NCI-H2171 (cell line): ENCODE data around the gene RAB42.
"Not testable (repeated sequence)": the region's sequence is repeated elsewhere in the genome, so short reads cannot be mapped to it uniquely, and the experiment has no call there.

ENCODE experiments used
- DNase-seq: peaks from one replicate; lab custom pipeline; 2025; lab: John Stamatoyannopoulos, UW

RAB42 gene, protein sequence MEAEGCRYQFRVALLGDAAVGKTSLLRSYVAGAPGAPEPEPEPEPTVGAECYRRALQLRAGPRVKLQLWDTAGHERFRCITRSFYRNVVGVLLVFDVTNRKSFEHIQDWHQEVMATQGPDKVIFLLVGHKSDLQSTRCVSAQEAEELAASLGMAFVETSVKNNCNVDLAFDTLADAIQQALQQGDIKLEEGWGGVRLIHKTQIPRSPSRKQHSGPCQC

GRCh38 chr1:28591708-28592320 is at the start of gene RAB42:
RAB42 (plus strand) TSS chr1:28592265; CDS start chr1:28592512, 247 bp downstream.
- no peak for DNase-seq

- DNase-seq: no peak
These were observed 46.8 kb upstream of the RAB42 start for GRCh38 chr1:28545246-28545628.

GRCh38 chr1:28548318-28548717 is 43.7 kb upstream of the RAB42 start:
- DNase-seq: no peak

DNA sequence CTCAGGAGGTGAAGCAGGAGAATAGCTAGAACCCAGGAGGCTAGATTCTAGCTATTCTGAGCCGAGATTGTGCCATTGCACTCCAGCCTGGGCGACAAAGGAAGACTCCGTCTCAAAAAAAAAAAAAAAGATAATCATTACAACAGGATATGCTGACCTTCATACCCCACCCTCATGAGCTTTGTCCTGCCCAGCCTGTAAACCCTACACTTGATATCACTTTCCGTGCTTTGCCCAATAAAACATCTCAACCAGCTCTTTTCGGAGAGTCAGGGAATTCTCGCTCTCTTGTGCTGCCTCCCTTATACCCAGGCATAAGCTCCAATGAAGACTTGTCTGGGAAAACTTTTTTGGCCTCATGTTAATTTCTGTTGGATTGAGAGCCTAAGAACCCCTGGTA is 40.7 kb upstream of the RAB42 start:
- no peak for DNase-seq

- DNase-seq: peak; percentile 92
These were observed 39.1 kb upstream of the RAB42 start, which contains the start of gene TRNAU1AP for GRCh38 chr1:28552758-28553663. TRNAU1AP (plus strand) TSS chr1:28553085; CDS start chr1:28553111, 26 bp downstream.

DNA sequence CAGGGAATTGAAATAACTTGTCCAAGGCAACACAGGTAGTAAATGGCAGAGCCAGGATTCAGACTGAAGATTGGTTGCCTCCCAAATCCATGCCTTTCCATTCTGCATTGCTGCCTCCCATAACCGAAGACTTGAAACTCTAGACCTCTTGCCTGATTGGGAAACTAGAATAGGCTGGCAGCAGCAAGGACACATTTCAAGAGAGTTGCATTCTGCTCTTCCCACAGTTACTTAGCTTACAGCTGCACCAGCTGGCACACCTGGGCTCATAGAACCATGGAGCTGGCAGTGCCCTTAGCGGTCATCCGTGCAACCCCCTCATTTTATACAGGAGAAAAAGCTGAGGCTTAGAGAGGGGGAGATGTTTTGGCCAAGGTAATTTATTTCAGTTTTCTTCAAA is 31.2 kb upstream of the RAB42 start:
- DNase-seq: no peak

GRCh38 chr1:28564310-28564709 is 27.8 kb upstream of the RAB42 start:
- no peak for DNase-seq

DNA sequence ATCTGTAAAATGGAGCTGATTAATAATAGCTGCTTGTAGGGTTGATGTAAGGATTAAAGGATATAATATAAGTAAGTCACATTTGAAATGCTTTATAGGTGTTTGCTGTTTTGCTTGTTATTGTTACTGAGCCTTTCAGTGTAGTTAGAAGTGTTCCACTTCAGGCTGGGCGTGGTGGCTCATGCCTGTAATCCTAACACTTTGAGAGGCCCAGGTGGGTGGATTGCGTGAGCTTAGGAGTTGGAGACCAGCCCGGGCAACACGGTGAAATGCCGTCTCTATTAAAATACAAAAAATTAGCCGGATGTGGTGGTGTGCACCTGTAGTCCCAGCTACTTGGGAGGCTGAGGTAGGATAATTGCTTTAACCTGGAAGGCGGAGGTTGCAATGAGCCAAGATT is 27.0 kb upstream of the RAB42 start:
- DNase-seq: no peak

GRCh38 chr1:28565726-28566125 is 26.3 kb upstream of the RAB42 start:
- no peak for DNase-seq

GRCh38 chr1:28566931-28567330 is 25.1 kb upstream of the RAB42 start:
- no peak for DNase-seq

DNA sequence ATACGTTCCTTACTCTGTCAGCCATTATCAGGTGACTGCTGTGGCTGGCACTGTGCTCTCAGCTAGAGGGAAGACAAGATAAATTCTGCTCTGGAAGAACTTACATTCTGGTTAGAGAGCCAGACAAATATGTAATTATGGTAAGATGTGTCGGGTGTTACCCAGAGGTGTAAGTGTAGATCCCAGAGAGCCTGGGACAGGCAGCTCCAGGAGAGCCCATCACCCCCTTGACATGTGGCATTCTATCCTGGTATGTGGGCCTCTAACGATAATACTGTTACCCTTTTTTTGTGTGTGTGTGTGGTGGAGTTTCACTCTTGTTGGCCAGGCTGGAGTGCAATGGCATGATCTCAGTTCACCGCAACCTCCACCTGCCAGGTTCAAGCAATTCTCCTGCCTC is 20.2 kb upstream of the RAB42 start:
- DNase-seq: no peak

DNA sequence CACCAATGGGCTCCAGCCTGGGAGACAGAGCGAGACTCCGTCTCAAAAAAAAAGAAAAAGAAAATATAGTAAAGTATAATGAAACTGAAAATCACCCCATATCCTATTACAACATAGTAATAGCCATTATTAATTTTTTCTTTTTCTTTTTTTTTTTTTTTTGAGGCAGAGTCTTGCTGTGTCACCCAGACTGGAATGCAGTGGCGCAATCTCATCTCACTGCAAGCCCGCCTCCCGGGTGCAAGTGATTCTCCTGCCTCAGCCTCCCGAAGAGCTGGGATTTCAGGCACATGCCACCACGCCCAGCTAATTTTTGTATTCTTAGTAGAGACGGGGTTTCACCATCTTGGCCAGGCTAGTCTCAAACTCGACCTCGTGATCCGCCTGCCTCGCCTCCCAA is 19.2 kb upstream of the RAB42 start:
- DNase-seq: not testable (repeated sequence)

DNA sequence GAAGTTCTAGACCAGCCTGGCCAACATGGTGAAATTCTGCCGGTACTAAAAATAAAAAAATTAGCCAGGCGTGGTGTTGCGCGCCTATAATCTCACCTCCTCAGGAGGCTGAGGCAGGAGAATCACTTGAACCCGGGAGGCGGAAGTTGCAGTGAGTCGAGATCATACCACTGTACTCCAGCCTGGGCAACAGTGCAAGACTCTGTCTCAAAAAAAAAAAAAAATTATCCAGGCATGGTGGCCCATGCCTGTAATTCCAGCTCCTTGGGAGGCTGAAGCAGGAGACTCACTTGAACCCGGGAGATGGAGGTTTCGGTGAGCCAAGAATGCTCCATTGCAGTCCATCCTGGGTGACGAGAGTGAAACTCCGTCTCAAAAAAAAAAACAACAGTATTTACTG is 18.5 kb upstream of the RAB42 start:
- DNase-seq: no peak

GRCh38 chr1:28577052-28577678 is 14.9 kb upstream of the RAB42 start:
- no peak for DNase-seq

GRCh38 chr1:28577738-28578536 is 14.1 kb upstream of the RAB42 start:
- no peak for DNase-seq

DNA sequence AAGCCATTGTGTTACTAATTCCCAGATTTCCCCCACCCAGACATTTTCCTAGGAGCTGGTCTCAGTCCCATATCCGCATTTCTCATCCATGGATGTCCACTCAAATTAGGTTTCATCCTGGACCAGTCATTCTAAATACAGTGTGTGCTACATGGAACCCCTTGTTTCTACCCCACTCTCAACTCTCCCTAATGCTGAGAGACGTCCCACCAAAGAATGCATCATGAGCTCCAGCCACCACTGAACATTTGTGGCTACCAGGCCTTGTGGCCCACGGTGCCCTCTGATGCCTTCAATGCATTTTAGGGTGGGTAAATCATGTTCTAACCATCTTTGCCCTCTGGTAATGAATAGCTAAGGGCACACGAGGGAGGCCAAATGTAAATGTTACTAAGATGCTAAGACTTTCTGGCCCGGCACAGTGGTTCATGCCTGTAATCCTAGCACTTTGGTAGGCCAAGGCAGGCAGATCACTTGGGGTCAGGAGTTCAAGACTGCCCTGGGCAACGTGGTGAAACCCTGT is 13.3 kb upstream of the RAB42 start:
- no peak for DNase-seq

DNA sequence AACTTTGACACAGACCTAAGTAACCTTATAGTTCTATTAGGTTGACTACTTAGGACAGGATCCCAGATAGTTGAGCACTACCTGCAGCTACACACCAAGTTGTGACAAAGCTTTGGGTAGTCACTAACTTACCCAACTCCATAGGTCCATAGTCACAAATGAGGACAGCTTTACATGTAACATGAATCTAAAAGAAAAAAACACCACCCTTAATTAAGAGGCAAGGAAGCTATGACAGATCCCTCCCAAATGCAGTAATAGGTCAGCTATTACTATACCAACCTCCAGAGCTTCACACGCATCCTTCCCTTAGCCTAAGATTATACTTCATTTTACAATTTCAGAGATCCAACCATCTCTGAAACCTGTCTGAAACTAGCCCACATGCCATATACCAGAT is 12.7 kb upstream of the RAB42 start:
- DNase-seq: no peak

DNA sequence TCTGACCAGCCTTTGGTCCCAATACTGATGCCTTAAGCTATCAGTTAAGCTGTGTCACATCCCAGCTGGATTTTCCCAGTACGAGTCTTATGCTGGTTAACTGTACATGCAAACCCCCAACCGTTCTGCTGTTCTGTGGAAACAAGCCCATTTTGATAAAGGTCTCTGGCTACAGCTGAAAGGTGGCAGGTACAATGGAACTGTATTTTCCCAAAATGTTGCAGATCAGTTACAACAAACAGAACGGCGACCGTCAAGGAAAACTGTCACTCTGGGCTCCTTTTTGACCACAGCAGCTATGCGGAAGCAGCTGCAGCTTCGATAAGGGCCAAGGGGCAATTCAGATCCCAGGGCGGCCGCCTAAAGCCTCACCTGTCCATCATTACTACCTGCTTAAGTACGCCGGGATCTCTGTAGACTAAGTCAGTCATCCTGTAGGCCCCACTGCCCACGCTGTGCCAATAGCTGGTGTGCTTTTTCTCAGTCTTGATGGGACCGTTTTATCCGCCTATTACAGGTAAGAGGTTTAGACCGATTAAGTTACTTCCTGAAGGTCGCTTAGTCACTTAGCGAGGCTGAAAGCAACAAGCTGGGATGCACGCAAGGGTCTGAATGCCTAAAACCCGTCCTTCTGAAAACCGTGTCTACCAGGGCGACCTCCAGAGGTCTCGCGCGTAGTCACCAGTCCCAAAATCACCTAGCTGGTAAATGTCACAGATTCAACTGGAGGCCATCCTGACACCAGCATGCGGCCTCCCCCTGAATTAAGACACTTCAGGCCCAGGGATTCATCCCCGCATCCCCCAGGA is 11.1 kb upstream of the RAB42 start:
- no peak for DNase-seq

DNA sequence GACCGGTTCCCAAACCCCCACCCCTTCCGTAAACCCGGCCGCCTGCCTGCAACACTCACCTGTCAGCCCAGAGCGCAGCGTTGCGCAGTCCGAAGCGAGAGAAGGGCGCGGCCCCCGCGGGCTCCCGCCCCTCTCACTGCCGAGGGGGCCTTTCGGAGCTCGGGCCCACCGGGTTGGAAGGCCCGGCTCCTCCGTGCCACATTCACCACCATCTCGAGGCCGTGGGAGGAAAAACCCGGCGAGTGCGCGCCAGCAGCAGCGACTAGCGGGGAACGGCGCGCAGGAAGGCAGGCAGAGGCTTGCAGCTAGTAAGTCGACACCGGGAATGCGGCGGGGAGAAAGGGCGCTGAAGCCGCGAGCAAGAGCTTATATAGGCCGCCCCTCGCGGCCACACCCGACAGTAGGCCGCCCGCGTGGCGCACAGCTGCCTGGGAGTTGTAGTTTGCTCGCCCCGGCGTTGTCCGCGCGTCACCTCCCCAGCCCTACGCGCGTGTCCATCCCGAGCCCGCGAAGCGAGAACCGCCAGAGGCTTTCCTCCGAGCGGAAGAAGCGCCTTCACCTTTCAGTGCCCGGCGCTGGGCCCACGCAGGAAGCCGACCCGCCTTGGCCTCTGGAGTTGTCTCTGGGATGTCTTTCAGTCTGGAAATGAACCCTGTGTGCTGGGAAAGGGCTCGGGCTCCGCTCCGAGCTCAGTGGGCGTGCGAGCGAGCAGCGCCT is 10.4 kb upstream of the RAB42 start:
- DNase-seq: peak; percentile 94

- DNase-seq: no peak
These were observed 9.8 kb upstream of the RAB42 start for GRCh38 chr1:28582248-28582615.
